Neural cell (in vitro differentiated cells): ENCODE data around the gene GPALPP1. TPM values are rescaled to one million over a fixed set of nuclear protein-coding genes. Genes with fewer than 3 reads are reported as not detected.

Experiments
- H2AFZ ChIP-seq: fragments of 200-600, 300-800 bp; sonication (generic), shearing (Covaris generic); 2 replicates; pipeline ENCODE4 v1.6.0; 2014; ENCODE audit warnings: low read depth, mild to moderate bottlenecking, antibody characterized with exemption, low read length, moderate library complexity
- H3F3A ChIP-seq: fragments of 200-600 bp; shearing (Covaris generic); 2 replicates; pipeline ENCODE4 v1.6.1; 2016; ENCODE audit warnings: mild to moderate bottlenecking, moderate library complexity, mixed read lengths, antibody characterized with exemption, low read length; ENCODE audit not compliant: insufficient read depth, poor library complexity, severe bottlenecking
- H3K27ac ChIP-seq: fragments of 200-600, 300-800 bp; sonication (generic), shearing (Covaris generic); 2 replicates; pipeline ENCODE4 v1.5.1; 2014; ENCODE audit warnings: mild to moderate bottlenecking, low read length, moderate library complexity
- H3K27me3 ChIP-seq: fragments of 300-800, 200-600 bp; sonication (generic), shearing (Covaris generic); 2 replicates; pipeline ENCODE4 v1.6.0; 2014; ENCODE audit warnings: mild to moderate bottlenecking, low read depth, low read length, moderate library complexity; ENCODE audit not compliant: insufficient read depth
- H3K36me3 ChIP-seq: fragments of 300-800, 200-600 bp; sonication (generic), shearing (Covaris generic); 2 replicates; pipeline ENCODE4 v1.5.1; 2014; ENCODE audit warnings: mild to moderate bottlenecking, antibody characterized with exemption, low read length, moderate library complexity; ENCODE audit not compliant: insufficient read depth
- H3K4me2 ChIP-seq: fragments of 300-800, 200-600 bp; sonication (generic), shearing (Covaris generic); 2 replicates; pipeline ENCODE4 v1.6.0; 2014; ENCODE audit warnings: mild to moderate bottlenecking, low read length
- H3K4me3 ChIP-seq: fragments of 300-800, 200-600 bp; sonication (generic), shearing (Covaris generic); 2 replicates; pipeline ENCODE4 v1.5.1; 2014; ENCODE audit warnings: mild to moderate bottlenecking, low read length, moderate library complexity
- H3K79me2 ChIP-seq: fragments of 200-600 bp; shearing (Covaris generic); replicated peaks from 2 replicates; pipeline ENCODE4 v1.6.0; 2014; ENCODE audit warnings: mild to moderate bottlenecking, low read length, moderate library complexity; ENCODE audit not compliant: insufficient read depth
- H3K9ac ChIP-seq: fragments of 300-800, 200-600 bp; sonication (generic), shearing (Covaris generic); 2 replicates; pipeline ENCODE4 v1.6.1; 2016; ENCODE audit warnings: mild to moderate bottlenecking, low read length, mixed read lengths
- H3K9me2 ChIP-seq: fragments of 200-600 bp; shearing (Covaris generic); 2 replicates; pipeline ENCODE4 v1.6.1; 2016; ENCODE audit warnings: mild to moderate bottlenecking, low read length, mixed read lengths; ENCODE audit not compliant: insufficient read depth
- H3K9me3 ChIP-seq: fragments of 200-600, 300-800 bp; sonication (generic), shearing (Covaris generic); 2 replicates; pipeline ENCODE4 v1.6.1; 2016; ENCODE audit warnings: mild to moderate bottlenecking, mixed run types, low read length, moderate library complexity, mixed read lengths
- H4K20me1 ChIP-seq: fragments of 200-600 bp; shearing (Covaris generic); 2 replicates; pipeline ENCODE4 v1.6.1; 2016; ENCODE audit warnings: mild to moderate bottlenecking, mixed run types; ENCODE audit not compliant: insufficient read depth
- CTCF ChIP-seq: fragments of 450-650 bp; IDR thresholded peaks from 2 replicates; pipeline ENCODE4 v1.5.1; 2014; ENCODE audit warnings: antibody characterized with exemption, mild to moderate bottlenecking, moderate library complexity; ENCODE audit not compliant: poor library complexity, severe bottlenecking
- EP300 ChIP-seq: fragments of 450-650 bp; conservative IDR thresholded peaks from 2 replicates; pipeline ENCODE4 v1.6.1; 2014; ENCODE audit warnings: antibody characterized with exemption, mild to moderate bottlenecking, moderate library complexity; ENCODE audit not compliant: poor library complexity, severe bottlenecking
- EZH2 ChIP-seq: fragments of 200-600, 300-800 bp; shearing (Covaris generic), sonication (generic); IDR thresholded peaks from 2 replicates; pipeline ENCODE4 v1.6.1; 2014; ENCODE audit warnings: antibody characterized with exemption, low read length, borderline replicate concordance, mild to moderate bottlenecking; ENCODE audit not compliant: insufficient read depth, poor library complexity, severe bottlenecking
- MXI1 ChIP-seq: fragments of 450-650 bp; conservative IDR thresholded peaks from 2 replicates; pipeline ENCODE4 v1.6.1; 2014; ENCODE audit warnings: antibody characterized with exemption, mild to moderate bottlenecking; ENCODE audit not compliant: poor library complexity, severe bottlenecking
- POLR2AphosphoS5 ChIP-seq: IDR thresholded peaks from 2 replicates; pipeline ENCODE4 v1.6.1; 2012
- RAD21 ChIP-seq: fragments of 450-650 bp; conservative IDR thresholded peaks from 2 replicates; pipeline ENCODE4 v1.6.1; 2014; ENCODE audit warnings: antibody characterized with exemption, mild to moderate bottlenecking, moderate library complexity
- REST ChIP-seq: IDR thresholded peaks from 2 replicates; pipeline ENCODE4 v1.6.1; 2012; ENCODE audit warnings: borderline replicate concordance
- SMC3 ChIP-seq: fragments of 450-650 bp; conservative IDR thresholded peaks from 2 replicates; pipeline ENCODE4 v1.6.1; 2014; ENCODE audit warnings: antibody characterized with exemption, mild to moderate bottlenecking, moderate library complexity; ENCODE audit not compliant: poor library complexity
- TAF1 ChIP-seq: IDR thresholded peaks from 2 replicates; pipeline ENCODE4 v1.6.1; 2012; ENCODE audit warnings: low read depth
- polyA plus RNA-seq: library from polyadenylated mRNA; depleted of rRNA; stranded (reverse); fragments of >200 nt; gene quantifications from 2 replicates; pipeline ENCODE4 v1.2.3, GENCODE V29; 2014

The GPALPP1 gene
- polyA plus RNA-seq, 1 donor from 2014 or later, result 49.7 TPM

- H3K4me3 ChIP-seq, result no peak overlapping the region
- H3K9me2 ChIP-seq, result no peaks in the 10 kb centered on the region
- H3K4me2 ChIP-seq, result no peak overlapping the region
- no peak overlapping the region for H3K9ac ChIP-seq
- H2AFZ ChIP-seq, result no peak overlapping the region
- no peaks in the 10 kb centered on the region for H4K20me1 ChIP-seq
- no peak overlapping the region for H3K27ac ChIP-seq
- TF ChIP-seq RAD21, result no peak
- no peaks in the 10 kb centered on the region for H3K36me3 ChIP-seq
- H3K79me2 ChIP-seq, result no peaks in the 10 kb centered on the region
- H3K27me3 ChIP-seq, result no peaks in the 10 kb centered on the region
- H3K9me3 ChIP-seq, result no peaks in the 10 kb centered on the region
- no peaks in the 10 kb centered on the region for H3F3A ChIP-seq
These were observed 38.2 kb upstream of the GPALPP1 start for GRCh38 chr13:44951184-44951583.

- Histone ChIP-seq H3K36me3 (no peaks in the 10 kb centered on the region), H3K4me2 (no peak overlapping the region), H3K9me2 (no peaks in the 10 kb centered on the region), H3K27me3 (no peaks in the 10 kb centered on the region), H3K4me3 (no peak overlapping the region), H3K9me3 (no peaks in the 10 kb centered on the region), H3K79me2 (no peaks in the 10 kb centered on the region), H3K27ac (no peak overlapping the region), H3K9ac (no peak overlapping the region), H3F3A (no peaks in the 10 kb centered on the region), H4K20me1 (no peaks in the 10 kb centered on the region), H2AFZ (no peak overlapping the region)
- TF ChIP-seq RAD21 (no peak), EZH2 (no peak), MXI1 (no peak), CTCF (no peak), POLR2AphosphoS5 (no peak), EP300 (no peak), TAF1 (no peak), REST (no peak), SMC3 (no peak)
These were observed 36.7 kb upstream of the GPALPP1 start for GRCh38 chr13:44952671-44953070.

- Histone ChIP-seq H3K27ac (no peak overlapping the region), H3K9me2 (no peaks in the 10 kb centered on the region), H3K79me2 (no peaks in the 10 kb centered on the region), H3K27me3 (no peaks in the 10 kb centered on the region), H3K9me3 (no peaks in the 10 kb centered on the region), H3K4me2 (no peak overlapping the region), H2AFZ (no peak overlapping the region), H3F3A (no peaks in the 10 kb centered on the region), H3K4me3 (no peak overlapping the region), H3K9ac (no peak overlapping the region), H4K20me1 (no peaks in the 10 kb centered on the region), H3K36me3 (no peaks in the 10 kb centered on the region)
- no peak for TF ChIP-seq MXI1
- no peak for TF ChIP-seq EP300
- no peak for TF ChIP-seq POLR2AphosphoS5
- no peak for TF ChIP-seq REST
- no peak for TF ChIP-seq CTCF
These were observed 35.1 kb upstream of the GPALPP1 start for GRCh38 chr13:44954224-44954623.
